A673 (cell line): ENCODE results near the gene ERFL.

Source experiments
- CTCF ChIP-seq: fragments of 300-800, 200-600 bp; sonication (generic); conservative IDR thresholded peaks from 2 replicates; pipeline ENCODE4 v1.5.1; 2017; ENCODE audit warnings: low read depth, mild to moderate bottlenecking, antibody characterized with exemption, low read length, moderate library complexity, mixed read lengths
- EZH2 ChIP-seq: fragments of 200-600 bp; sonication (generic); IDR thresholded peaks from 2 replicates; pipeline ENCODE4 v1.6.1; 2017; ENCODE audit warnings: borderline replicate concordance, low read depth, mild to moderate bottlenecking, mixed read lengths, antibody characterized with exemption, low read length; ENCODE audit not compliant: poor library complexity, severe bottlenecking

- no peak for TF ChIP-seq CTCF
- TF ChIP-seq EZH2, result no peak
These were observed 40.4 kb downstream of the ERFL start for GRCh38 chr19:41887711-41888382.
